ENCODE data around the gene TMEM217. TPM values are rescaled to one million over a fixed set of nuclear protein-coding genes. Genes with fewer than 3 reads are reported as not detected.

Gene TMEM217
- total RNA-seq, 1 donor from 2014 or later = 4.0 TPM

DNA sequence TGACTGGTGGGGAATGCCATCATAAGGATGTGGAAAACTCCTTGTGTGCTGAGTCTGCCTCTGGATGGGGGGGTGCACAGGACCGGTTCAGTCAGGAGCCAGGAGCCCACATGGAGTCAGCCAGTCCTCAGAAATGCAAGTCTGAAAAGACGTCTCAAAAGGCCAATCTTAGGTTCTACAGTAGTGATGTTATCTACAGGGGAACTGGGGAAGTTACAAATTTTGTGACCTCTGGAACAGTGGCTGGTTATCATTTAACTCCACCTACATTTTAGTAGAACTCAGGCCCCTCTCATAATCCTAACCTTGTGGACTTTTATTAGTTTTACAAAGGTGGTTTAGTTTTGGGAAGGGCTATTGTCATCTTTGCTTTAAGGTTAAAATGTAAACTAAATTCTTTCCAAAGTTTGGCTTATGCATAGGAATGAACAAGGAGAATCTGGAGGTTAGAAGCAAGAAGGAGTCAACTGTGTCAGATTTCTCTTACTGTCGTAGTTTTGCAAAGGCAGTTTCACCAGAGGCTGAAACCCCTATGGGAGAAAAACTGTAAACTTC is 14.1 kb downstream of the TMEM217 start:
- peak overlapping the region; percentile 20 for H3K4me3 Mint-ChIP-seq (ENCODE audit: unreplicated experiment)
- peak overlapping the region; percentile 100 for H3K27ac Mint-ChIP-seq (ENCODE audit: unreplicated experiment)
- H3K9me3 Mint-ChIP-seq (ENCODE audit: low read depth) = peaks cover 2% of the 10 kb centered on the region
- peaks cover 74% of the 10 kb centered on the region for H3K4me1 Mint-ChIP-seq (ENCODE audit: low read depth)
- H3K27me3 Mint-ChIP-seq (ENCODE audit: low read depth) = no peaks in the 10 kb centered on the region
- peaks cover 4% of the 10 kb centered on the region for H3K36me3 Mint-ChIP-seq (ENCODE audit: low read depth)
- TF ChIP-seq, protein P1, sequence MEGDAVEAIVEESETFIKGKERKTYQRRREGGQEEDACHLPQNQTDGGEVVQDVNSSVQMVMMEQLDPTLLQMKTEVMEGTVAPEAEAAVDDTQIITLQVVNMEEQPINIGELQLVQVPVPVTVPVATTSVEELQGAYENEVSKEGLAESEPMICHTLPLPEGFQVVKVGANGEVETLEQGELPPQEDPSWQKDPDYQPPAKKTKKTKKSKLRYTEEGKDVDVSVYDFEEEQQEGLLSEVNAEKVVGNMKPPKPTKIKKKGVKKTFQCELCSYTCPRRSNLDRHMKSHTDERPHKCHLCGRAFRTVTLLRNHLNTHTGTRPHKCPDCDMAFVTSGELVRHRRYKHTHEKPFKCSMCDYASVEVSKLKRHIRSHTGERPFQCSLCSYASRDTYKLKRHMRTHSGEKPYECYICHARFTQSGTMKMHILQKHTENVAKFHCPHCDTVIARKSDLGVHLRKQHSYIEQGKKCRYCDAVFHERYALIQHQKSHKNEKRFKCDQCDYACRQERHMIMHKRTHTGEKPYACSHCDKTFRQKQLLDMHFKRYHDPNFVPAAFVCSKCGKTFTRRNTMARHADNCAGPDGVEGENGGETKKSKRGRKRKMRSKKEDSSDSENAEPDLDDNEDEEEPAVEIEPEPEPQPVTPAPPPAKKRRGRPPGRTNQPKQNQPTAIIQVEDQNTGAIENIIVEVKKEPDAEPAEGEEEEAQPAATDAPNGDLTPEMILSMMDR (IDR thresholded peaks at IDR 0.05) = no peak
- DNase-seq (ENCODE audit: low spot score) = no peak

DNA sequence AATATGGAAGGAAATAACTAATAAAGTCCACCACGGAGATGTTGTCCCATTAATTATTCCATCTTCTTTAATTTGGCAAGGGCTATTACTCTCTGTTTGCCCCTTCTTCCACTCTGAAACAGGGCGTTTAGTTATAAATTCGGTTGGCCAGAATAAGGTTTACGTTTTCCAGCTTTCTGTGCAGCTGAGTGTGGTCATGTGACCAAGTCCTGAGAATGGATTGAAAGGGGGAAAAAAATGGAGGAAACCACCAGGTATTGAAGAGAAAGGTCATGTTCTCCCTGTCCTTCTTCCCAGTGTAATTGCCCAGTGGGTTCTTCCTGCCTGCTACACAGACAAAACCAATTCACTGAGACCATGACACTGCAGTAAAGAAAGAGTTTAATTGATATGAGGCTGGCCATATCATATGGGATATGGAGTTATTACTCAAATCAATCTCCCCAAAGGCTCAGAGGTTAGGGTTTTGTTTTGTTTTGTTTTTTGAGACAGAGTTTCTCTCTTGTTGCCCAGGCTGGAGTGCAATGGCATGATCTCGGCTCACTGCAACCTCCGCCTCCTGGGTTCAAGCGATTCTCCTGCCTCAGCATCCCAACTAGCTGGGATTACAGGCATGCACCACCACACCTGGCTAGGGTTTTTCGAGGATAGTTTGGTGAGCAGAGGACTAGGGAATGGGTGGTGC is 14.7 kb downstream of the TMEM217 start:
- peak overlapping the region; percentile 100 for H3K27ac Mint-ChIP-seq (ENCODE audit: unreplicated experiment)
- DNase-seq (ENCODE audit: low spot score) = no peak
- peaks cover 2% of the 10 kb centered on the region for H3K9me3 Mint-ChIP-seq (ENCODE audit: low read depth)
- peaks cover under 1% of the 10 kb centered on the region for H3K36me3 Mint-ChIP-seq (ENCODE audit: low read depth)
- no peaks in the 10 kb centered on the region for H3K27me3 Mint-ChIP-seq (ENCODE audit: low read depth)
- H3K4me1 Mint-ChIP-seq (ENCODE audit: low read depth) = peaks cover 77% of the 10 kb centered on the region
- peak overlapping the region; percentile 20 for H3K4me3 Mint-ChIP-seq (ENCODE audit: unreplicated experiment)
- TF ChIP-seq, protein P1 (IDR thresholded peaks at IDR 0.05) = no peak

DNA sequence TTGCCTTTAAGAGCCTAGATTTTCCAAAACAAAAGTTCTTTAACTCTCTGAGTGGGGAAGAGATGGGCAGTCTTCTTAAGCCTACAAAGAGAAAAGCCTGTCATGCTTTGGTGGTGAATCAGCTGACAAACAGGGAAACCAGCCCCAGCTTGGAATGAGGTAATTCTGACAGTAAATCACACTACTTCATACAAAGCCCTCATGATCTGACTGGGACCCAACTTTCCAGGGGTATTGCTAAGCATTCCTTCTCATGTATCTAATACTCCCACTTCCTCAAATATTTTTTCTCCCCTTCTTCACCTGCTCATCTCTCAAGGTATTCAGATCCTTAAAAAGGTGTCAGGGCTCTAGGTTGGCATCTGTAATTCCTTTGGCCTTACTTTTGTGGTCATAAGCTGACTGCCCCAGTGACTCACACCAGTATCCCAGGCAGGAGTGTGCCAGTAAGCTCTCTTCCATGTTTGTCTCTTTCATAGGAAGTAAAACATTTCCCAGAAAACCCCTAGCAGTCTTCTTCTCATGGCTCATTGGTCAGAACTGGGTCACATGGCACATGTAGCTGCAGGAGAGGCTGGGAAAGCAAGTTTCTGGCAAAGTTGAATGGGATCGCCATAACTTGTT is 15.4 kb downstream of the TMEM217 start:
- Mint-ChIP-seq H3K4me1 (ENCODE audit: low read depth) (peaks cover 82% of the 10 kb centered on the region), H3K4me3 (ENCODE audit: unreplicated experiment) (no peak overlapping the region)
- TF ChIP-seq, protein P1 (IDR thresholded peaks at IDR 0.05) = no peak

DNA sequence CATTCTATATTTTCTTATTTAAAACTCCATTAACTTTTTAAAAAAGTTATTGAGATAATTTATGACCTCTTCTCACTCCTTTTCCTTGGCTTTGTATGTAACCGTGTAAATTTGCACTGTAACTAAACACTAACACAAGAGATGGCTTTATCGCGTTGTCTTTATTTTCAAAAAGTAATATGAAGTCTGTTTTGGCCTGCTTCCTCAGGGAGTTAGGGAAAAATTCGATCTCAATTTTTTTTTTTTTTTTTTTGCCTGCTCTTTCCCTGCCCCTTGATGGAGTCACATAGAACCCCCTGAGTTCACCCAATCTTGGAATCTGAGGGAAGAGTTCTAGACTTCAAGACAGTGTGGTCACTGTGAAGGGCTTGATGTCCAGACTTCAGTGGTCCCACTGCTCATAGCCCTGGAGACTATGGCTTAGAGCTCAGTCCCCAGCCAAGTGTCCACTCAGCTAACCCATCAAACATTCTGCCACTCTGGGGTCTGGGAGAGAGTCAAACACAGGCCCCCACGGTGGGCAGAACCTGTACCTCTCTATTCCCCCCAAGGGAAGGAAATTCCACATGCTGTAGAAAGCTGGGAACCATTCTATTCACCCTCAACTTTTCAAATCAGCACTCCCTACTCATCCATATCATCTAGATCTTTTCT is 16.0 kb downstream of the TMEM217 start:
- Mint-ChIP-seq H3K36me3 (ENCODE audit: low read depth) (no peaks in the 10 kb centered on the region), H3K4me3 (ENCODE audit: unreplicated experiment) (no peak overlapping the region), H3K9me3 (ENCODE audit: low read depth) (peaks cover 2% of the 10 kb centered on the region), H3K27ac (ENCODE audit: unreplicated experiment) (peak overlapping the region; percentile 100), H3K27me3 (ENCODE audit: low read depth) (no peaks in the 10 kb centered on the region), H3K4me1 (ENCODE audit: low read depth) (peaks cover 85% of the 10 kb centered on the region)
- DNase-seq (ENCODE audit: low spot score) = no peak
- TF ChIP-seq, protein P1 (IDR thresholded peaks at IDR 0.05) = no peak

More for the DNA sequence above, 15.4 kb downstream of the TMEM217 start:
- no peaks in the 10 kb centered on the region for H3K27me3 Mint-ChIP-seq (ENCODE audit: low read depth)
- no peaks in the 10 kb centered on the region for H3K36me3 Mint-ChIP-seq (ENCODE audit: low read depth)
- H3K9me3 Mint-ChIP-seq (ENCODE audit: low read depth) = peaks cover 2% of the 10 kb centered on the region
- peak overlapping the region; percentile 100 for H3K27ac Mint-ChIP-seq (ENCODE audit: unreplicated experiment)
- DNase-seq (ENCODE audit: low spot score) = no peak

DNA sequence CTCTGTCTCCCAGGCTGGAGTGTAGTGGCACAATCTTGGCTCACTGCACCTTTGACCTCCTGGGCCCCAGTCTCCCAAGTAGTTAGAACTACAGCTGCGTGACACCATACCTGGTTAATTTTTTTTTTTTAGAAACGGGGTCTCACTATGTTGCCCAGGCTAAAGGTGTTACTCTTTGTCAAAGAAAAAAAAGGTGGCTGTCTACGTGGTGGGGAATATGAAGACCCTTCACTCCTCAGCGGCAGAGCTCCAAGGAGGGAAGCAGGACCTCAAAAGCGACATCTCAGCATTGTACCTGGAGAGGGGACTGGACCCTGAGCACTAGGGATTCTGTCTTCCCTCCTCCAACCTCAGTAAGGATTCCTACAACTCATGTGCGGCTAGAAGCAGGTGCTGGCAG is 16.8 kb downstream of the TMEM217 start:
- no peak overlapping the region for H3K4me3 Mint-ChIP-seq (ENCODE audit: unreplicated experiment)
- TF ChIP-seq, protein P1 (IDR thresholded peaks at IDR 0.05) = no peak
- no peak for DNase-seq (ENCODE audit: low spot score)
- peak overlapping the region; percentile 100 for H3K27ac Mint-ChIP-seq (ENCODE audit: unreplicated experiment)
- peaks cover 2% of the 10 kb centered on the region for H3K9me3 Mint-ChIP-seq (ENCODE audit: low read depth)
- no peaks in the 10 kb centered on the region for H3K36me3 Mint-ChIP-seq (ENCODE audit: low read depth)
- peaks cover 80% of the 10 kb centered on the region for H3K4me1 Mint-ChIP-seq (ENCODE audit: low read depth)
- H3K27me3 Mint-ChIP-seq (ENCODE audit: low read depth) = no peaks in the 10 kb centered on the region

All from chondrocyte (in vitro differentiated cells).